Activated T-helper 1 cell treated with anti-CD3 and anti-CD28 coated beads, Interleukin-2, amount 50 U/mL, for 16 hours (primary cell): Measurements from ENCODE around the gene CHPT1.
A peak's percentile ranks its signal among the peaks of the same experiment; 100 is the strongest.
"Not testable (repeated sequence)": the region's sequence is repeated elsewhere in the genome, so short reads cannot be mapped to it uniquely, and the experiment has no call there.

Experiments used
- DNase-seq, 2 donors: peaks; one replicate each; pipeline ENCODE4 v3.0.0-alpha.2; 2020; ENCODE audit warnings: low read depth in 1 of 2, low spot score in 1 of 2

CHPT1 gene

DNA sequence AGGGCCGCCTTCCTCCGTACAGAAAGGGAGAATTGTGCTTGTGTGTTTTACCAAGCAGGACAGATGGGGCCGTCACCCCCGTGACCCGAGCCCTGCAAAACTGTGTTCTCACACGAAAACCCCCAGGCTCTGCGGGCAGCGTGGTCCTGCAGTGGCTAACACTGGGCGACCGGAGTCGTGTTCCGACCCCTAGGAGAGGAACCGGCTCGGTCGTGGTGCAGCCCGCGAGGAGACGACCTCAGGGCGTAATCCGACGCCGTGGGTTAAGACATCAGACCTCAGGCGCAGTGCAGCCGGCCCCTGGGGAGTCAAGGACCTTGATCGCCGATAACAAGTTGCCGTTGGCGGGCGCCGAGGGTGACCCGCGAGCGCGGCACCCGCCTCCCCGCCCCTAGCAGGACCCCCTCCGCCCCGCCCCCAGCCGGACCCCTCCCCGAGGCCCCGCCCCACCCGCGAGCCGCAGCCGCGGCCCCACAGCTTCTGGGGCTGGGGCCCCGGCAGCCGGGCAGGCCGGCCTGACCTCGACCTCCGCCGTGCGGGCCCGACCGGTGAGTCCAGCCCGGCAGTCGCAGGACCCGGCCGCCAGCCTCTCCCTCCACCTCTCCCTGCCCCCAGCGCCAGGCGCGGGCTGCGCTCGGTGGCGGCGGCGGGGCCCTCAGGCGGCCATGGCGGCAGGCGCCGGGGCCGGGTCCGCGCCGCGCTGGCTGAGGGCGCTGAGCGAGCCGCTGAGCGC is at the start of gene CHPT1:
Gene CHPT1, plus strand, starts transcription at position 444 of the 733 bp plus-strand sequence. Its CDS starts 222 bp downstream, at position 666.
- peak; percentile 25 to 41 for DNase-seq

DNA sequence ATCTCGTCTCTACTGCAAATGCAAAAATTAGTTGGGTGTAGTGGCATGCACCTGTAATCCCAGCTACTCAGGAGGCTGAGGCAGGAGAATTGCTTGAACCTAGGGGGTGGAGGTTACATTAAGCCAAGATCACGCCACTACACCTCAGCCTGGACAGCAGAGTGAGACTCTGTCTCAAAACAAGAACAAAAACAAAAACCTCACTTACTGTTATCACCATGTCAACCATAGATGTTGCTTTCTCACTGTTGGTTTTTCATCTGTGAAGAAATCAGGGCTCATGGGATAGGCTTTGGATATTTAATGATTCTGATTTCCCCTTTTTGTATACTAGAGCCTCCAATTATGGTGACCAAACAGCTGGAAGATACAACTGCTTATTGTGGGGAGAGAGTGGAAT is 49.7 kb upstream of the CHPT1 start:
- DNase-seq, result no peak

DNA sequence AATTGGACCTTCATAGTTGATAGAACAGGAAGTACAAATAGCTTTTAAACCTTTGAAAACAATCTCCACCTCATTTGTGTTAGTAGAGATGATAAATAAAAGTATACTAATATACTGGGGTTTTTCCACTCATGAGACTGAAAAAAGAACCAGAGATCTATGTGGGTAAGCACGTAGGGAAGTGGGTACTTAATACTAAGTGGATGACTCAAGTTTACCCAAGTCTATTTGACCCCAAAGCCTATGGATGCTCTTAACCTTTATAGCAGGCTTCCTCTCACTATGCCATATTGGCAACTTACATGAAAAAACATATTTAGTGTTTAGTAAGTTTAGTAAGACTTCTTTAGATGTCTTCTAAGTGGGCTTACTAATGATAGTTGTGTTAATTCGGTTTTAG is 49.2 kb upstream of the CHPT1 start:
- DNase-seq, result no peak

DNA sequence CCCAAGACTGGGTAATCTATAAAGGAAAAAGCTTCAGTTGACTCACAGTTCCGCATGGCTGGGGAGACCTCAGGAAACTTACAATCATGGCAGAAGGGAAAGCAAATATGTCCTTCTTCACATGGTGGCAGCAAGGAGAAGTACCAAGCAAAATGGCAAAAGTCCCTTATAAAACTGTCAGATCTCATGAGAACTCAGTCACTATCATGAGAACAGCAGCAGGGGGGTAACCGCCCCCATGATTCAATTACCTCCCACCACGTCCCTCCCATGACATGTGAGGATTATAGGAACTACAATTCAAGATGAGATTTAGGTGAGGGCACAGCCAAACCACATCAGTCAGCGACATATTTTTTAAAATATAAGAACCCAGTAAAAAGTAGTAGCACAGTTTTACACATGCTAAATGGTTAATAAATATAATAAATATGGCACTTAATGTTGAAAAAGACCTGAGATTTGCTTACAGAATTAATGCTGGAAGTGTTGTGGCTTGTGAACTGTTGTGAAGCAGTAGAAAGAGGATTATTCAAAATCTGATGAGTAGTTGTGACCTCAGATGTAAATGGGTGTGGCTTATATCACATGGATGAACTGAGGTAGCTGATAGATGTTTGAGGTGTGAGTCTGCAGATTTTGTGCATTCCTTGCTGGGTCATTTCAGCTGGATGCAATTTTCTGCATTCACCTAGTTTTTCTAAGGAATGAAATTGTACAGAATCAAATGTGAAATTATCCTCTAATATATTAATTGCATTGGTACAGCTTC is 46.9 kb upstream of the CHPT1 start:
- DNase-seq, result no peak

DNA sequence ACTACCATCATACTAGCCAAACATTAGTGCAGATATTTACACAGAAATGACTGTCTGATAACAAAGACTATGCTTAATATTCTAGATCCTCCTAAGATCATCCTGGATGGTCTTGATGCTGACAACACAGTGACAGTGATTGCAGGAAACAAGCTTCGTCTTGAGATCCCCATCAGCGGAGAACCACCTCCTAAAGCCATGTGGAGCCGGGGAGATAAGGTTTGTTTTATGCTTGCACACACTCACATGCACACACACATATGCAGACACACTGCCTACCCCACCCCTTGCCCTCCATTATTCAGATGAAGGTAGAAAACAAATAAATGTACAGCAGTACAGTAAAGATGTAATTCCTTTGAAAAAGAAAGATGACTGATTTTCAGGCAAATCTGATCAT is 44.4 kb upstream of the CHPT1 start:
- DNase-seq, result no peak

DNA sequence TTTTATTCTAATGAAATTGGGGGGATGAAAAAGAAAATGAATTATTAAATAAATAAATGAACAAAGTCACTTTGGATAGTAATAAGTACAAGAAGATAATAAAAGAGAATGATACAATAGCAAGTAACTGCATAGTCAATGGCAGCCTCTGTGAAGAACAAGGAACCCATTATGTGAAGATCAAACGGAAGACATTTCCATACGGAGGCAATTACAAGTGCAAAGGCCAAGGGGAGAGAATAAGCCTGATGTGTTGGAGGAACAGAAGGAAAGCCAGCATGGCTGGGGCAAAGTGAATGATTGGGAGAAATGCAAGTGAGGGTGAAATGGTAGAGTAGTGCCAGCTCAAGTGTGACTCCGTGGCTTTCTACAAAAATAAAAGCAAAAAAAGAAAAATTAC is 43.9 kb upstream of the CHPT1 start:
- no peak for DNase-seq

- DNase-seq, result no peak
Observed at GRCh38 chr12:101654442-101654841, 43.0 kb upstream of the CHPT1 start.

DNA sequence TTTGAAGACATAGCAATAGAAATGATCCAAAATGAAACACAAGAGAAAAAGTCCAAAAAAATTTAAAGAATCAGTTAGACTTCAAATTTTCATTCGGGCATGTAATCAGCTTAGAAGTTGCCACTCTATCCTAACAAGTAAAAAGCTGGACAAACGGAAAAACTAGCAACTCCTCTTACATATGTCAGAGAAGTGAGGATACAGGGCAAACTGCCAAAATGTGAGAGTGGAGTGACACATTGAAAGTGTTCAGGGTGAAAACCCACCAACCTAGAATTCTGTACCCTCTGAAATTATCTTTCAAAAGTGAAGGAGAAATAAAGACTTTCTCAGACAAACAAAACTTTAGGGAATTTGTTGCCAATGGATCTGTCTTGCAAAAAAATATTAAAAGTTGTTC is 42.0 kb upstream of the CHPT1 start:
- DNase-seq, result no peak

DNA sequence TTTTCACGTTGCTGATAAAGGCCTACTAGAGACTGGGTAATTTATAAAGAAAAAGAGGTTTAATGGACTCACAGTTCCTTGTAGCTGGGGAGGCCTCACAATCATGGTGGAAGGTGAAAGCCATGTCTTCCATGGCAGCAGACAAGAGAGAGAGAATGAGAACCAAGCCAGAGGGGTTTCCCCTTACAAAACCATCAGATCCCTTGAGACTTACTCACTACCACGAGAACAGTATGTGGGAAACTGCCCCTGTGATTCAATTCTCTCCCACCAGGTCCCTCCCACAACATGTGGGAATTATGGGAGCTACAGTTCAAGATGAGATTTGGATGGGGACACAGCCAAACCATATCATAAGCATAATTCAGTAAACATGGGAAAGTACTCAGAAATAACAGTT is 36.8 kb upstream of the CHPT1 start:
- not testable (repeated sequence) for DNase-seq

GRCh38 chr12:101663298-101663697 is 34.1 kb upstream of the CHPT1 start:
- DNase-seq, result no peak

- DNase-seq, result no peak
Observed at GRCh38 chr12:101664992-101665391, 32.4 kb upstream of the CHPT1 start.

DNA sequence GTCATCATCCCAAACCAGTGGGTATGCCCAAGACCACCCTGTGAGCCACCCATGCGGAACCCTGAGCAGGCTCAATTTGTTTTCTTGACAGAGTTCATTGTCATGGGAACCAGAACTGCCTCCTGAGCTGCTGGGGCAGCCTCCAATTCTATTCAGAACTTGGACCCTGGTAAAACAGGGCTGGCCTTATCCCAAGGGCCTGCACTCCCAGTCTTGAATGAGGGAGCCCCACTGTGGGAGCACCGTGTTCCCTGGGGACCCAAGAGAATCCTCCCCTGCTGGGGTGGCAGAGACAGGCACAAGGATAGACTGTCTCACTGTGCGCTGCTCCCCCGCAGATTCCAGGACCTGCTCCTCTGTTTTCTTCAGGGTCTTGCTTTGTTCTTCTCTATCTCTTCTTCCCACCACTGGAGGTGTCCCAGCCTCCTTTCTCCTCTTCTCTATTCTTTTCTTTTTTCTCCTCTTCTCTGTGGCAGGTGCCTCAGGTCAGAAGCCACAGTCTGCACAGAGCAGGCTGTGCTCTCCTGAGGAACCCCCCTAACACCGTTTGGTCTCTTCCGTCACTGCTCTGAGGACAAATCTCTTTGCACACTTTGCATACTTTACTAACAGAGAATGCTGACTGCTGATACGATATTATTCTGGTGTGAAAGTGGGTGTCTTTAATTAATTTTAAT is 31.2 kb upstream of the CHPT1 start:
- DNase-seq, result no peak

DNA sequence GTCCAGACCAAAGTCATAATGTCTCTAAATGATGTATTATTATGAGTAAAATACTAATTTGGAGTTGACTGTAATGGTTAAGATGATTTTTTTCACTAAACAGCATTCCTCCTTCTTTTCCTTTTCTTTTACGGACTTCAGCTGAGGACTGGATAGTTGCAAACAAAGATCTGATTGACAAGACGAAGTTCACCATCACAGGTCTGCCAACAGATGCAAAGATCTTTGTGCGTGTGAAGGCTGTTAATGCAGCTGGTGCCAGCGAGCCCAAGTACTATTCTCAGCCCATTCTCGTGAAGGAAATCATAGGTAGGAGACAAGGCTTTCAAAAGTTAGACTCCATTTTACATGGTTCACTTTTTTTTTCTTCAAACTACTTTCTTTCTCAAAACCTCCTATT is 29.8 kb upstream of the CHPT1 start:
- DNase-seq, result no peak

DNA sequence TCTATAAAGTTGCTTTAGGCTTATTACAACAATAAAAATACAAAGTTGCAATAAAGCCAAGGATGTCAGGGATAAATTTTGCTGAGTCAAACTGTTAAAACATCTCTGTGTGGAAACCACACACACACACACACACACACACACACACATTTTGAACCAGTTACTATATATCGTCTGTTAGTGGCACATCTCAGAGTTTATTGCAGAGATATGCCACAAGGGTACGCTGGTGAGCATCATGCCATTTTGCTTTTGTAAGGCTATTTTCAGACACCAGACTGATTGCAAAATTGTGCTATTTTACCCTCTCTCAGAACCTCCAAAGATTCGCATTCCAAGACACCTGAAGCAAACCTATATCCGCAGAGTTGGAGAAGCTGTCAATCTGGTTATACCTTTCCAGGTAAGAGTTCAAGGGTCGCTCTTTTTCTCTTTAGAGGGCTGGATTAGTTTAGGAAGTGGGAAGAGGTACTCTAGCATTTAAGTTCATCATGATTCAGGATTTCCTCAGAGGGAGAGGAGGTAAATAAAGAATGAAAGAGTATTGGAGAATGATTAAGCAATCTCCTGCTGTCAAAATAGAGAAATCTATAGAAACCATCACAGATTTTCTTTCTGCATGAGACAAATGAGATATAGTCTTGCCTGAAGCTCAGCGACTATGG is 27.3 kb upstream of the CHPT1 start:
- DNase-seq, result no peak

GRCh38 chr12:101671157-101671791 is 26.2 kb upstream of the CHPT1 start:
- DNase-seq, result no peak

DNA sequence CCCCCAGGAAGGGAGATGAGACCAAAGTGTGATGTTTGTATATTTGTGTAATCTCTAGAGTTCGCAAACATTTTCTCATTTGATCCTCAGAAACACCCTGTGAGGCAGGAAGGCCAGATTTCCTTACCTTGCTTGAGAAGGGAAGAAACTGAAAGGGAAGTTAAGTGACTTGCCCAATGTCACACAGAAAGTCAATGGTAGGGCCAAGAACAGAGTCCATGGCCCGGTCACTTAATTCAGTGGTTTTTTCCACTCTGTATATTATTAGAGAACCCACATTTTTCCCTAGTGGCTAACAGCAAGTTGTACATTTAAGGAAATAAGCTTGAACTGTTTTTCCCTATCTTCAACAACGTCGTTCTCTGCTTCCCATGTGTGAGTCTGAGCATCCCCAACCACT is 25.6 kb upstream of the CHPT1 start:
- DNase-seq, result no peak

GRCh38 chr12:101675555-101675954 is 21.9 kb upstream of the CHPT1 start:
- no peak for DNase-seq

- not testable (repeated sequence) for DNase-seq
Observed at GRCh38 chr12:101676497-101676896, 20.9 kb upstream of the CHPT1 start.

DNA sequence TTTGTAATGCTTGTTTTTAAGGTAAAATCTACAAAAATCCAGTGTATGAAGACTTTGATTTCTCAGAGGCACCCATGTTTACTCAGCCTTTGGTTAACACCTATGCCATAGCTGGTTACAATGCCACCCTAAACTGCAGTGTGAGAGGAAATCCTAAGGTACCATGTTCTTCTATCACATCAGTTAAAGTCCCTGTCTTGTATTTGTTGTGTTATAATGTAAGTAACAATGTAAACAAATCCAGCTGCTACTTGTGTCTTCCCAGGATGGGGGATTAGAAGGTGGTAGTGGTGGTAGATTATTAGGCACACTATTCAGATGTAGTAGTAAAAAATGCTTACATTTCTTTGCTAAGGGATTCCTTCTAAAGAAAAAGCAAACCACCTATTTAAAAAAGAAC is 19.4 kb upstream of the CHPT1 start:
- no peak for DNase-seq

DNA sequence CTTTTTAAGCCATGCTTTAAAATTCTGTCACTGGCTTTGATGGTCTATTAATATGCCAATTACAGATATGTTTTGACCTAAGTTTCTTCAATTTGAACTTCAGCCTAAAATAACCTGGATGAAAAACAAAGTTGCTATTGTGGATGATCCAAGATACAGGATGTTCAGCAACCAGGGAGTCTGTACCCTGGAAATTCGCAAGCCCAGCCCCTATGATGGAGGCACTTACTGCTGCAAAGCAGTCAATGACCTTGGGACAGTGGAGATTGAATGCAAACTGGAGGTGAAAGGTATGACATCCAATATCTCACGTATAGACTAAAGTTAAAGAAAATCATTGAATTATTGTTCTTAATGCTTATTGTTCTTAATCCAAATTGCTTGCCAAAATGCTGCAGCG is 17.2 kb upstream of the CHPT1 start:
- no peak for DNase-seq

DNA sequence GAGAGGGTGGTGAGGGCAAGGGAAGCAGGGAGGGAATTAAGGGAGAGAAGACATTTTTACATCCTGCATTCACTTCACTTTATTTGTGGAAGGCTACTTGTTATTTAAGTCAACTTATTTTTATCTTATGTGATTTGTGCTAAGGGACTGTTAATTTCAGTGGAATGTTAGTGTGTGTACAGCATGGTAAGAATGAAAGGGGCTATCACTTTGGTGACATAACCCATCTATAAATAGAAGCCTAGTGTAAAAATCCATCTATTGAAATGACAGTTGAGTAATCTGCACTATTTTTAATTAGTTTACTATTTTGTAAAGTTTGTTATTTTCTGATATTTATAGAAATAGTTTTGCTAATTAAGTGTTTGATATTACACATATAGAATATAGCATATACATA is 16.8 kb upstream of the CHPT1 start:
- DNase-seq, result no peak
